ENCODE results near the gene SAP130. TPM values are rescaled to one million over a fixed set of nuclear protein-coding genes. Genes with fewer than 3 reads are reported as not detected.

The SAP130 gene
- total RNA-seq, 1 donor from 2014 or later = 27.1 TPM

DNA sequence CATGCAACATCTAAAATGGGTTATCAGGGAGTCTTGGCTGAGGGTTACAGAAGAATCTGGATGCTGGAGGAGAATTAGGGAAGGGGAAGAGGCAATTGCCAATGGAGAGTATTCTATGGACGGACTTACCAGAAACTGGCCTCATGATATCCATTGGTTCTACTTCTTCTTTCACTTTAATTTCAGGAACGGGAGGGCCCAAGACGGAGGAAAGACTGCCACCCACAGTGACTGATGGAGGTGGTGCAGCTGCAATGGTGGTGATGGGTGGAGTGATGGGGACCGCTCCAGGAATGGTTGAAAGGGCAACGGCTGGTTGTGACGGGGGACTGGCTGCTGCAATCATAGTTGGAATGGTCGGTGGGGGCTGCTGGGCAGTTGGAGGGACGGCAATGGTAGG, 73.0 kb downstream of the SAP130 start:
- no peak for ATAC-seq (ENCODE audit: low read depth)
- no peaks in the 10 kb centered on the region for H3K4me1 Mint-ChIP-seq
- CTCF ChIA-PET = no interaction called here
- H3K27ac Mint-ChIP-seq = no peak overlapping the region
- TF ChIP-seq, protein P1, sequence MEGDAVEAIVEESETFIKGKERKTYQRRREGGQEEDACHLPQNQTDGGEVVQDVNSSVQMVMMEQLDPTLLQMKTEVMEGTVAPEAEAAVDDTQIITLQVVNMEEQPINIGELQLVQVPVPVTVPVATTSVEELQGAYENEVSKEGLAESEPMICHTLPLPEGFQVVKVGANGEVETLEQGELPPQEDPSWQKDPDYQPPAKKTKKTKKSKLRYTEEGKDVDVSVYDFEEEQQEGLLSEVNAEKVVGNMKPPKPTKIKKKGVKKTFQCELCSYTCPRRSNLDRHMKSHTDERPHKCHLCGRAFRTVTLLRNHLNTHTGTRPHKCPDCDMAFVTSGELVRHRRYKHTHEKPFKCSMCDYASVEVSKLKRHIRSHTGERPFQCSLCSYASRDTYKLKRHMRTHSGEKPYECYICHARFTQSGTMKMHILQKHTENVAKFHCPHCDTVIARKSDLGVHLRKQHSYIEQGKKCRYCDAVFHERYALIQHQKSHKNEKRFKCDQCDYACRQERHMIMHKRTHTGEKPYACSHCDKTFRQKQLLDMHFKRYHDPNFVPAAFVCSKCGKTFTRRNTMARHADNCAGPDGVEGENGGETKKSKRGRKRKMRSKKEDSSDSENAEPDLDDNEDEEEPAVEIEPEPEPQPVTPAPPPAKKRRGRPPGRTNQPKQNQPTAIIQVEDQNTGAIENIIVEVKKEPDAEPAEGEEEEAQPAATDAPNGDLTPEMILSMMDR (IDR thresholded peaks at IDR 0.05) = no peak
- peaks cover 52% of the 10 kb centered on the region for H3K36me3 Mint-ChIP-seq (ENCODE audit: low read depth)
- intact Hi-C loops (cut with micrococcal nuclease) = no loop called here
- H3K27me3 Mint-ChIP-seq = no peaks in the 10 kb centered on the region
- no peak for DNase-seq
- no peaks in the 10 kb centered on the region for H3K9me3 Mint-ChIP-seq
- H3K4me3 Mint-ChIP-seq = no peak overlapping the region
- POLR2A ChIA-PET = no interaction called here

DNA sequence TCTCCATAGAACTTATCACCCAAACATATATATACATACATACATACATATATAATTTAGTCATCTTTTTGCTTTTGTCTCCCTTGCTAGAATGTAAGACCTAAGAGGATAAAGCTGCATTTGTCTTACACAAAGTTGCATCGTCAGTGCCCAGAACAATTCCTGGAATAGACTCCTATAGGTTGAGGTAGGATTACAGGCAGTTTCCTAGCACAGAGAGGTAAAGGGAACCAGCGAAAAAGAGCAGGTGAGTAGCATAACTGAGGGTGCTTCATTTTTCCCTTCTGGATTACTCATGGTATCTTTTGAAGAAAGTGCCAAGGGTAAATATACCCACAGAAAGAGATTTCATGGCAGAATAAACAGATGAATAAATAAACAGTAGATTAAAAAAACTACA, 74.0 kb downstream of the SAP130 start:
- POLR2A ChIA-PET = no interaction called here

DNA sequence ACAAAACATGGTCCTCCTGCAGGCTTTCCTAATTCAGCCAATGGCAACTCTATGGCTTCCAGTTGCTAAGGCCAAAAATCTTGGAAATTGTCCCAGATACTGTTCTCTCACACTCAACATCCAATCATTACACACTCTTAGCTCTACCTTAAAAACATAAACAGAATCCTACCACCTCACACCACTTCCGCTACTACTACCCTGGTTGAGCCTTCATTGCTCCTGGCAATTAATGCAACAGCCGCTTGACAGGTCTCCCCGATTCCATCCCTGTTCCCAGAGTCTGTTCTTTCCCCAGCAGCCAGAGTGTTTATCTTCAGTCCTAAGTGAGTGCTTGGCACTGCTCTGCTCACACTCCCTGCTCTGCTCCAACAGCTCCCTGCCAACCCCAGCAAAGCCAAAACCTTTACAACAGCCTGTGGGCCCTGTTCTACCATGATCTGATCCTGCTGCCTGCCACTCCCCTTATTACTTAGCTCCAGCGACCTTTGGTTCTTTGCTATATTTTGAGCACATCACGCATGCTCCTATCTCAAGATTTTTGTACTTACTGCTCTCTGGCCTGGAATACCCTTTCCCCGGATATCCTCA, 74.6 kb downstream of the SAP130 start:
- POLR2A ChIA-PET = no interaction called here
- peaks cover 53% of the 10 kb centered on the region for H3K36me3 Mint-ChIP-seq (ENCODE audit: low read depth)
- ATAC-seq (ENCODE audit: low read depth) = no peak
- H3K27ac Mint-ChIP-seq = no peak overlapping the region
- H3K9me3 Mint-ChIP-seq = no peaks in the 10 kb centered on the region
- no peaks in the 10 kb centered on the region for H3K27me3 Mint-ChIP-seq
- no peak overlapping the region for H3K4me3 Mint-ChIP-seq
- DNase-seq = no peak
- H3K4me1 Mint-ChIP-seq = no peaks in the 10 kb centered on the region
- CTCF ChIA-PET = no interaction called here
- intact Hi-C loops (cut with micrococcal nuclease) = no loop called here
- TF ChIP-seq, protein P1 (IDR thresholded peaks at IDR 0.05) = no peak

More for the DNA sequence above, 74.0 kb downstream of the SAP130 start:
- Mint-ChIP-seq H3K36me3 (ENCODE audit: low read depth) (peaks cover 54% of the 10 kb centered on the region), H3K4me1 (no peaks in the 10 kb centered on the region), H3K4me3 (no peak overlapping the region), H3K27ac (no peak overlapping the region), H3K27me3 (no peaks in the 10 kb centered on the region), H3K9me3 (no peaks in the 10 kb centered on the region)
- TF ChIP-seq, protein P1 (IDR thresholded peaks at IDR 0.05) = no peak
- intact Hi-C loops (cut with micrococcal nuclease) = no loop called here
- CTCF ChIA-PET = no interaction called here
- ATAC-seq (ENCODE audit: low read depth) (no peak), DNase-seq (no peak)

DNA sequence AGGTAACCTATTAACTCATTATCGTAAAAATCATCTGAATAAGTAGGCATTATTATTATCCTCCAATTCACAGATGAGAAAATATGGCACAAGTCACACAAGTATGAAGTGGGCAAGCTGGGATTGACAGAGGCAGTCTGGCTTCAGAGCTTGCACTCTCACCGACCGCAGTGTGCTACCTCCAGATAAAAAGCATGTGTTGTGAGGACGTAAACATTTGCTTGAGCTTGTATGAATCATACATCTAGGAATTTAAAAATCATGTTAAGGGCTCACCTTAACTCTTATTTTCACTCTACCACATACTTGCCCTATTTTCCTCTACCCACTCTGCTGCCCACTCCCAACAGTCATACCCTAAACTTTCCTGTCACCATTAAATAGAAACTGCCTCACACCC, 76.8 kb downstream of the SAP130 start:
- no peak overlapping the region for H3K4me3 Mint-ChIP-seq
- no peaks in the 10 kb centered on the region for H3K9me3 Mint-ChIP-seq
- no peak overlapping the region for H3K27ac Mint-ChIP-seq
- peaks cover 60% of the 10 kb centered on the region for H3K36me3 Mint-ChIP-seq (ENCODE audit: low read depth)
- ChIA-PET CTCF (no interaction called here), POLR2A (no interaction called here)
- H3K27me3 Mint-ChIP-seq = no peaks in the 10 kb centered on the region
- H3K4me1 Mint-ChIP-seq = no peaks in the 10 kb centered on the region
- intact Hi-C loops (cut with micrococcal nuclease) = no loop called here
- DNase-seq = no peak
- TF ChIP-seq, protein P1 (IDR thresholded peaks at IDR 0.05) = no peak
- ATAC-seq (ENCODE audit: low read depth) = no peak

DNA sequence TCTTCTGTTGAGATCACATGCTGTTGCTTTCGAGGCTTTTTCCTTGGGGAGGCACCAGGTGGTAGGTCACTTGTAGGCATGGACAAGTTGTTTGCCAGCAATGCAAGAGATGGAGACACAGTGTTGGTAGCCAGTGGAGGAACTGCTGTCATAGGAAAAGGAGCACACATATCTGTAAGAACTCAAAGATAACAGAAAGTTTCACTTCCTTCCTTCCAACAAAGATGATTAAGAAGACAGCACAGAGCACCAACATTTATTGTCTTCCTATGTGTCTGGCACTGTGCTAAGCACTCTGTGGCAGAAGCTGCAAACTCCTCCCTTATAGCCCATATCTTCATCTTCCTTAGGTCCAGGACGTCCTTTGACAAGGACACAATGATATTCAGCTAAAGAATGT, 77.6 kb downstream of the SAP130 start:
- Mint-ChIP-seq H3K36me3 (ENCODE audit: low read depth) (peaks cover 61% of the 10 kb centered on the region), H3K4me1 (no peaks in the 10 kb centered on the region), H3K27ac (no peak overlapping the region), H3K9me3 (no peaks in the 10 kb centered on the region), H3K27me3 (no peaks in the 10 kb centered on the region), H3K4me3 (no peak overlapping the region)
- CTCF ChIA-PET = no interaction called here
- ATAC-seq (ENCODE audit: low read depth) (no peak), DNase-seq (no peak)
- POLR2A ChIA-PET = no interaction called here
- intact Hi-C loops (cut with micrococcal nuclease) = no loop called here
- TF ChIP-seq, protein P1 (IDR thresholded peaks at IDR 0.05) = no peak
